ENCODE measurements around the gene TNFAIP2. TPM values are rescaled to one million over a fixed set of nuclear protein-coding genes. Genes with fewer than 3 reads are reported as not detected.
A peak's percentile ranks its signal among the peaks of the same experiment; 100 is the strongest.

TNFAIP2 gene
- total RNA-seq, 1 donor from 2014 or later, result 4.3 TPM

DNA sequence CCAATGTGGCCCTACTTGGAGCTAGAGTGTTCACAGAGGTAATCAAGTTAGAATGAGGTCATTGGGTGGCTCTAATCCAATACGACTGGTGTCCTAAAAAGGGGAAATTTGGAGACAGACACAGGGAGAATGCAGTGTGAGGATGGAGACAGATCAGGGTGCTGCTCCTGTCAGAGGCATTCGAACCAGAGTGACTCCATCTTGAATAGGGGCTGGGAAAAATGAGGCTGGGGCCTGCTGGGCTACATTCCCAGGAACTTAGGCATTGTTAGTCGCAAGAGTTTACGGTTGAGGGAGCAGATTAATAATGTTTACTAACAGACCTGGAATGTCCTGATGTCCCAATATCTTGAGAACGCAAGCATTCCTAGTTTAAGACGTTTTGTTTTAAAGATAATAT is 20.2 kb downstream of the TNFAIP2 start:
- peaks cover 10% of the 10 kb centered on the region for H3K27me3 Mint-ChIP-seq (ENCODE audit: unreplicated experiment)
- H3K36me3 Mint-ChIP-seq (ENCODE audit: unreplicated experiment), result peaks cover 5% of the 10 kb centered on the region
- TF ChIP-seq, protein P1, sequence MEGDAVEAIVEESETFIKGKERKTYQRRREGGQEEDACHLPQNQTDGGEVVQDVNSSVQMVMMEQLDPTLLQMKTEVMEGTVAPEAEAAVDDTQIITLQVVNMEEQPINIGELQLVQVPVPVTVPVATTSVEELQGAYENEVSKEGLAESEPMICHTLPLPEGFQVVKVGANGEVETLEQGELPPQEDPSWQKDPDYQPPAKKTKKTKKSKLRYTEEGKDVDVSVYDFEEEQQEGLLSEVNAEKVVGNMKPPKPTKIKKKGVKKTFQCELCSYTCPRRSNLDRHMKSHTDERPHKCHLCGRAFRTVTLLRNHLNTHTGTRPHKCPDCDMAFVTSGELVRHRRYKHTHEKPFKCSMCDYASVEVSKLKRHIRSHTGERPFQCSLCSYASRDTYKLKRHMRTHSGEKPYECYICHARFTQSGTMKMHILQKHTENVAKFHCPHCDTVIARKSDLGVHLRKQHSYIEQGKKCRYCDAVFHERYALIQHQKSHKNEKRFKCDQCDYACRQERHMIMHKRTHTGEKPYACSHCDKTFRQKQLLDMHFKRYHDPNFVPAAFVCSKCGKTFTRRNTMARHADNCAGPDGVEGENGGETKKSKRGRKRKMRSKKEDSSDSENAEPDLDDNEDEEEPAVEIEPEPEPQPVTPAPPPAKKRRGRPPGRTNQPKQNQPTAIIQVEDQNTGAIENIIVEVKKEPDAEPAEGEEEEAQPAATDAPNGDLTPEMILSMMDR (IDR thresholded peaks at IDR 0.05; ENCODE audit: partially characterized antibody, unreplicated experiment), result no peak
- H3K4me3 Mint-ChIP-seq (ENCODE audit: unreplicated experiment), result no peak overlapping the region
- H3K27ac Mint-ChIP-seq (ENCODE audit: unreplicated experiment), result peak overlapping the region; percentile 5
- H3K9me3 Mint-ChIP-seq (ENCODE audit: unreplicated experiment), result peaks cover 5% of the 10 kb centered on the region
- H3K4me1 Mint-ChIP-seq (ENCODE audit: low read depth, unreplicated experiment), result peaks cover 27% of the 10 kb centered on the region
- DNase-seq, result no peak

DNA sequence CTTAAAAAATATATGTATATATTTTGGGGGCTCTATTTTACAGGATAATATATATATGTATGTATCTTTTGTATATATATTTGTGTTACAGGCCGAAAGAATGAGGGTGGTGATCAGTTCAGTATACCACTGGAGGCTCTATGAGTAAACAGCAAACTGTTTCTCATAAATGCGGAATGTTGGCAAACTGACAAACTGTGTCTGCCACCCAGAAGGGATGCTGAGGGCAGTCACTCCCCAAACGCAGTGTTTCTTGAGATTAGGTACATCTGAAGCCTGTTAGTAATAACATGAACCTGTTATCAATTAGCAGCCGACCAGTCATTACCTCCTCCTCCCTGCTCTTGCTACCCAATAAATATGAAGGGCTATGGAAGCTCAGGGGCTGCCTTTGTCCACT is 20.8 kb downstream of the TNFAIP2 start:
- no peak for DNase-seq
- Mint-ChIP-seq H3K4me1 (ENCODE audit: low read depth, unreplicated experiment) (peaks cover 27% of the 10 kb centered on the region), H3K36me3 (ENCODE audit: unreplicated experiment) (peaks cover 5% of the 10 kb centered on the region), H3K9me3 (ENCODE audit: unreplicated experiment) (peaks cover 5% of the 10 kb centered on the region), H3K27ac (ENCODE audit: unreplicated experiment) (no peak overlapping the region), H3K27me3 (ENCODE audit: unreplicated experiment) (peaks cover 10% of the 10 kb centered on the region), H3K4me3 (ENCODE audit: unreplicated experiment) (no peak overlapping the region)
- TF ChIP-seq, protein P1 (IDR thresholded peaks at IDR 0.05; ENCODE audit: partially characterized antibody, unreplicated experiment), result no peak

DNA sequence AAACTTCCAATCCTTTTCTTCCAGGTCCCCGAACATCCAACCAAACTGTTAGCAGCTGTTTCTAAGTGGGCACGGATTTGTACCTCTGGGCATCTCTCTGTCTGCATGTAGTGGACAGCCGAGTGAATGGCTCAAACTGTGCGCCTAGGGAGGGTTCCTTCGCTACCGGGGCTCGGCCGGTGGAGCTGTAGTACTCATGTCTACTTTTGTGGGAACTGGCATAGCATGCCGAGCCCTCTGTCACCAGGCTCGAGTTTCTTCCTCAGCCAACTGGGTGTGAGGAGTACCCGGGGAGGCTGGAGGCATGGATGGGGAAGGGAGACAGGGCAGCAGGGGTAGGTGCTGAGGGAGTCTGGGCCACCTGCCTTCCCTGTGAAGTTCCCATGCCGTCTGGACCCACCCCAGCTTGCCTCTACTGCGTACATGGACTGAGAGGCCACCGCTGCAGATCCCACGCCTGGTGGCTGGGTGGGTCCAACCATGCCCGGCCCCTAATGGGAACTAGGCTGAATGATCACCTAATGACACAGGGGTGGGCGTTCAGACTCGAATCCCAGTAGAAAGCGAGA is 23.0 kb downstream of the TNFAIP2 start:
- peaks cover 22% of the 10 kb centered on the region for H3K4me1 Mint-ChIP-seq (ENCODE audit: low read depth, unreplicated experiment)
- peaks cover 5% of the 10 kb centered on the region for H3K27me3 Mint-ChIP-seq (ENCODE audit: unreplicated experiment)
- H3K9me3 Mint-ChIP-seq (ENCODE audit: unreplicated experiment), result peaks cover 5% of the 10 kb centered on the region
- H3K4me3 Mint-ChIP-seq (ENCODE audit: unreplicated experiment), result no peak overlapping the region
- TF ChIP-seq, protein P1 (IDR thresholded peaks at IDR 0.05; ENCODE audit: partially characterized antibody, unreplicated experiment), result no peak
- no peak overlapping the region for H3K27ac Mint-ChIP-seq (ENCODE audit: unreplicated experiment)
- no peaks in the 10 kb centered on the region for H3K36me3 Mint-ChIP-seq (ENCODE audit: unreplicated experiment)
- no peak for DNase-seq

DNA sequence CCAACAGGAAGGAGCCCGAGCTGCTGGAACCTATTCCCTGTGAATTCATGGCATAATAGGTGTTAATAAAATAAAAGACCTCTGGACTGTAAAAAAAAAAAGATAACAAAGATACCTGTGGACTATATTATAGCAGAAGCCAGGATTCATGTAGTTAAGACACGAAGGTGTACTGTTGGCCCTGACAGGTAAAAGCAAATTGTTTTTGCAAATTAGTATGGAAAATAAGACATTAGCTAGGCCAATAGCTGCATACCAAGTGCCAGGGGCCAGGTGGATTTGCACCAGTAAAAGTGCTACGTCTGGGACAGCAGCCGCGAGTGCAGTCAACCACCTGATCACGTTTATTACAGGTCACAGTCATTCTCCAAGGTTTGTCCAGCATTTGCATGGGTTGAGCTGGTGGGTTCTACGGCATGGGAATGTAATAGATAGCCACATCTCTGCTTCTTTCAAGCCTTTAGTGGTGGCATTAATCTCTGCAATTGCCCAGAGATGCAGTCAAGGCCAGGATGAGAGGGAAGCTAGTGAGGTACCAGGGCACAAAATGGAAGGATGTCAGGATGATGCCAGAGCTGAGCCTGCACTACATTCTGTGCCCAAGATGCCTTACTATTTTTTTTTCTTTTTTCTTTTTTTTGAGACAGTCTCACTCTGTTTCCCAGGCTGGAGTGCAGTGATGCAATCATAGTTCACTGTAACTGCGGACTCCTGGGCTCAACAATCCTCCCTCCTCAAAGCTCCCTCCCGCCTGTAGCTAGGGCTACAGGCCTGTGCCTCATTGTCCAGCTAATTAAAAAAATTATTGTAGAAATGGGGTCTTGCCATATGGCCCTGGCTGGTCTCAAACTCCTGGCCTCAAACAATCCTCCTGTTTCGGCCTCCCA is 26.3 kb downstream of the TNFAIP2 start:
- TF ChIP-seq, protein P1 (IDR thresholded peaks at IDR 0.05; ENCODE audit: partially characterized antibody, unreplicated experiment), result no peak
- no peak for DNase-seq
- Mint-ChIP-seq H3K27ac (ENCODE audit: unreplicated experiment) (no peak overlapping the region), H3K4me3 (ENCODE audit: unreplicated experiment) (no peak overlapping the region), H3K9me3 (ENCODE audit: unreplicated experiment) (no peaks in the 10 kb centered on the region), H3K4me1 (ENCODE audit: low read depth, unreplicated experiment) (no peaks in the 10 kb centered on the region), H3K27me3 (ENCODE audit: unreplicated experiment) (peaks cover 7% of the 10 kb centered on the region), H3K36me3 (ENCODE audit: unreplicated experiment) (no peaks in the 10 kb centered on the region)
